WERI-Rb-1 (cell line): ENCODE results near the gene LRIT2.
"Not testable (repeated sequence)": the region's sequence is repeated elsewhere in the genome, so short reads cannot be mapped to it uniquely, and the experiment has no call there.

Experiments
- DNase-seq: peaks from one replicate; pipeline ENCODE4 v3.0.0-alpha.2; 2020
- H3K27ac ChIP-seq: fragments of 250-450 bp; sonication (Bioruptor Pico); 2 replicates; pipeline ENCODE4 v1.5.1; 2020; ENCODE audit warnings: mild to moderate bottlenecking, moderate library complexity
- H3K27me3 ChIP-seq: fragments of 250-450 bp; sonication (Bioruptor Pico); 2 replicates; pipeline ENCODE4 v1.5.1; 2021; ENCODE audit warnings: mild to moderate bottlenecking, low read depth, moderate library complexity; ENCODE audit not compliant: insufficient read depth, severe bottlenecking
- H3K36me3 ChIP-seq: fragments of 250-450 bp; sonication (Bioruptor Pico); 2 replicates; pipeline ENCODE4 v1.5.1; 2020; ENCODE audit warnings: mild to moderate bottlenecking, moderate library complexity
- H3K4me3 ChIP-seq: 2 replicates; pipeline ENCODE4 v1.5.1; 2011; ENCODE audit warnings: low read depth, mild to moderate bottlenecking, control low read depth, low read length
- H3K9me3 ChIP-seq: fragments of 250-450 bp; sonication (Bioruptor Pico); 2 replicates; pipeline ENCODE4 v1.5.1; 2021; ENCODE audit warnings: mild to moderate bottlenecking, moderate library complexity; ENCODE audit not compliant: severe bottlenecking
- TF ChIP-seq, protein P1 (sequence below): IDR thresholded peaks from 2 replicates; pipeline ENCODE4 v1.5.1; 2011; ENCODE audit warnings: low read depth, mild to moderate bottlenecking, control low read depth, inconsistent platforms, low read length

The LRIT2 gene

DNA sequence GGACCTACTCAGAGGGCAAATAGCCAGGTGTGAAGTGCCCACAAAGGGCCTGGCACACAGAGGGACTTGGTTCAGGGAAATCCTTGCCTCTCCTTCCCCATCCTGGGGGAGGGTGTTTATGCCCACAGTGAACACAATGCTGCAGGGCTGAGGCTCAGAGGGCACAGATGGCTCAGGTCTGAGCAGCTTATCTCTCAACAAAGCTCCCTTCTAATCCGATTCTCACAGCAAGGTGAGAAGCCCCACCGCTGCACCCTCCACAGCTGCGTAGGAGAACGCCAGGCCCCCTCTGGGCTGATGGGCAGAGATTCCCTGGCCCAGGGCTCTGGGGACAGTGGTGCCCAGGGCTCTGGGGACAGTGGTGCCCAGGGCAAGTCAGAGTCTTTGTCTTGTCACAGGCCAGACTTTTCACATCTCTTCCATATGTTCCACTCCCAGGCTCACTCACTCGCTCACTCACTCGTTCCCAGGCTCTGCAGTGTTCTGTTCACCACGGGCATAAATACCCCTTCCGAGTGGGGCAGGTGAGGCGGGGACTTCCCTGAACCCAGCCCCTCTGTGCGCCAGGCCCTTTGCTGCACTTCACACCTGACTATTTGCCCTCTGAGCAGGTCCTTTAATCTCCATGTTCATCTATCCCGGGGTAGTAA is 39.7 kb downstream of the LRIT2 start:
- Histone ChIP-seq H3K27ac (peak overlapping the region; percentile 88), H3K4me3 (0 out of 2 replicates have a peak overlapping the region, but pooled peaks have one; percentile 15), H3K9me3 (peaks cover 7% of the 10 kb centered on the region), H3K36me3 (no peaks in the 10 kb centered on the region), H3K27me3 (no peaks in the 10 kb centered on the region)
- TF ChIP-seq, protein P1, sequence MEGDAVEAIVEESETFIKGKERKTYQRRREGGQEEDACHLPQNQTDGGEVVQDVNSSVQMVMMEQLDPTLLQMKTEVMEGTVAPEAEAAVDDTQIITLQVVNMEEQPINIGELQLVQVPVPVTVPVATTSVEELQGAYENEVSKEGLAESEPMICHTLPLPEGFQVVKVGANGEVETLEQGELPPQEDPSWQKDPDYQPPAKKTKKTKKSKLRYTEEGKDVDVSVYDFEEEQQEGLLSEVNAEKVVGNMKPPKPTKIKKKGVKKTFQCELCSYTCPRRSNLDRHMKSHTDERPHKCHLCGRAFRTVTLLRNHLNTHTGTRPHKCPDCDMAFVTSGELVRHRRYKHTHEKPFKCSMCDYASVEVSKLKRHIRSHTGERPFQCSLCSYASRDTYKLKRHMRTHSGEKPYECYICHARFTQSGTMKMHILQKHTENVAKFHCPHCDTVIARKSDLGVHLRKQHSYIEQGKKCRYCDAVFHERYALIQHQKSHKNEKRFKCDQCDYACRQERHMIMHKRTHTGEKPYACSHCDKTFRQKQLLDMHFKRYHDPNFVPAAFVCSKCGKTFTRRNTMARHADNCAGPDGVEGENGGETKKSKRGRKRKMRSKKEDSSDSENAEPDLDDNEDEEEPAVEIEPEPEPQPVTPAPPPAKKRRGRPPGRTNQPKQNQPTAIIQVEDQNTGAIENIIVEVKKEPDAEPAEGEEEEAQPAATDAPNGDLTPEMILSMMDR: no peak
- peak; percentile 94 for DNase-seq

DNA sequence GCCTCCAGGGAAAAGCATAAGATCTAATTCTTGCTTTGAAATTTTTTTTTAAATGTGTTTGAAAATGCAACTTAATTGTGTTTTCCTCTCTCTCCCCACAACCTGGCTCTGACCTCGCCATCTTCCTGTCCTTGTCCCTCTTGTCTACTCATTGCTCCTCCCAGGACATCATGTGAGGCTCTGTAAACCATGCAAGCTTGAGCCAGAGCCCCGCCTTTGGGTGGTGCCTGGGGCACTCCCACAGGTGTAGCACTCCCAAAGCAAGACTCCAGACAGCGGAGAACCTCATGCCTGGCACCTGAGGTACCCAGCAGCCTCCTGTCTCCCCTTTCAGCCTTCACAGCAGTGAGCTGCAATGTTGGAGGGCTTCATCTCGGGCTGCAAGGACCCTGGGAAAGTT is 40.8 kb downstream of the LRIT2 start:
- no peaks in the 10 kb centered on the region for H3K36me3 ChIP-seq
- peak overlapping the region; percentile 88 for H3K27ac ChIP-seq
- peaks cover 12% of the 10 kb centered on the region for H3K9me3 ChIP-seq
- no peak overlapping the region for H3K4me3 ChIP-seq
- TF ChIP-seq, protein P1: no peak
- H3K27me3 ChIP-seq: no peaks in the 10 kb centered on the region
- DNase-seq: peak; percentile 40

DNA sequence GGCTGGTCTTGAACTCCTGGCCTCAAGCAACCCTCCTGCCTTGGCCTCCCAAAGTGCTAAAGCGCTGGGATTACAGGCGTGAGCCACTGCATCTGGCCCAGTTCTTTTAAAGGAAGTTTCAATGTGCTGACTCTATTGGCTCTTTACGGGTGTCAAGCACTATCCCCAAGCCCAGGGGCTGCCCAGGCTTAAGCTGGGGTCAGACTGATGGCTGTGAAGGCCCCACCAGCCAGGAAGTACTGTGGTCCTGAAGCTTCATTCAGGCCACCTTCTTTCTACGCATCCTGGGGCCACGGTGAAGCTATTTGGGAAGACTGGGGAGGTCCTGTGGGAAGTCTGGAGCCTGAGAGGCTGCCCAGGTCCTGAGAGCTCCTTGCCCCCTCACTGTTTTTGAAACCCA is 43.7 kb downstream of the LRIT2 start:
- DNase-seq: no peak
- no peaks in the 10 kb centered on the region for H3K36me3 ChIP-seq
- H3K27me3 ChIP-seq: no peaks in the 10 kb centered on the region
- no peak overlapping the region for H3K4me3 ChIP-seq
- H3K9me3 ChIP-seq: peaks cover 12% of the 10 kb centered on the region
- no peak overlapping the region for H3K27ac ChIP-seq
- TF ChIP-seq, protein P1: no peak

DNA sequence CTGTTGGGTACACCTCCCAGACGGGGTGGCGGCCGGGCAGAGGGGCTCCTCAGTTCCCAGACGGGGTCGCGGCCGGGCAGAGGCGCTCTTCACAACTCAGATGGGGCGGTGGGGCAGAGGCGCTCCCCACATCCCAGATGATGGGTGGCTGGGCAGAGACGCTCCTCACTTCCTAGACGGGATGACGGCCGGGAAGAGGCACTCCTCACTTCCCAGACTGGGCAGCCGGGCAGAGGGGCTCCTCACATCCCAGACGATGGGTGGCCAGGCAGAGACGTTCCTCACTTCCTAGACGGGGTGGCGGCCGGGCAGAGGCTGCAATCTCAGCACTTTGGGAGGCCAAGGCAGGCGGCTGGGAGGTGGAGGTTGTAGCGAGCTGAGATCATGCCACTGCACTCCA is 45.0 kb downstream of the LRIT2 start:
- H3K27ac ChIP-seq, H3K4me3 ChIP-seq, H3K27me3 ChIP-seq, DNase-seq, H3K36me3 ChIP-seq: not testable (repeated sequence)
- peaks cover 12% of the 10 kb centered on the region for H3K9me3 ChIP-seq

DNA sequence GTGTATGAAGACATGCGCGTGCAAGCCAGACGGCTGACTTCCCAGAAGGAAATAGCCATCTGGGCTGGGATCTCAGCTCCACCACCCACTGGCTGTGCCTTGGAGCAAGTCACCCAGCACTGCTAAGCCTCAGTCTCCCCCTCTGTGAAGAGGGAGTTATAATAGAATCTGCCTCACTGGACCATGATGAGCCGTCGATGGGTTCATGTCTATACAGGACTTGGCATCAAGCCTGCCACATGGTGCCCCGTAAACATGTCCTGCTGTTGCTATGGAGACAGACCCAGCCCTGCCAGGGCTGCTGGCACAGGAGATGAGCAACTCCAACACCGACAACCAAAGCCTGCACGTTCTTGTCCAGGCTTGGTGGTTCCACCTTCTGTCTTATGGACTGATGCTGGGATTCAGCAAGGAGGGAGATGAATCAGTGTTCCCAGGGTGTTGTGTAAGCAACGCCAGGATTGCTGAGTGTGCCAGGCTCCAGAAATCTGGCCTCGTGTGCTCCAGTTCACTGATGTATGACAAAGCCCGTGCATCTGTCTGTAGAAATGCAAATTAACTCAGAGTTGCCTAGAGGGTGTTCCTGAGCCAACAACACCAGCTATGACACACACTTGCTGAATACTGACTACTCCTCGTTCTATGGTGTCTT is 46.2 kb downstream of the LRIT2 start:
- DNase-seq: no peak
- TF ChIP-seq, protein P1: no peak
- no peak overlapping the region for H3K4me3 ChIP-seq
- H3K36me3 ChIP-seq: no peaks in the 10 kb centered on the region
- peaks cover 12% of the 10 kb centered on the region for H3K9me3 ChIP-seq
- no peaks in the 10 kb centered on the region for H3K27me3 ChIP-seq
- peak overlapping the region; percentile 43 for H3K27ac ChIP-seq

DNA sequence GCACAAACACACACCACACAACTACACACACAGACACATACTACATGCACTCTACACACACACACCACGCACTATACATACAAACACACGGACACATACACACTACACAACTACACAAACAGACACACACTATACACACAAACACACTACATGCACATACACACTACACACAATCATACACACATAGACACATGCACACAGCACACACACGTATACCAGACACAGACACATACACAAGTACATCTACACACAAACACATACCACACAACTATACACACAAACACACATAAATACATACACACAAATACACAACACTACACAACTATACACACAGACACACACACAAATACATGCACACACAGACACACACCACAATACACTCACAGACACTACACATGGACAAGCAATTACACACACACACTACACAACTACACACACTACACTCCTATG is 47.2 kb downstream of the LRIT2 start:
- no peak overlapping the region; the same call in 1 of the 2 replicates for H3K27ac ChIP-seq
- no peak for DNase-seq
- peaks cover 12% of the 10 kb centered on the region for H3K9me3 ChIP-seq
- H3K36me3 ChIP-seq: no peaks in the 10 kb centered on the region
- TF ChIP-seq, protein P1: no peak
- no peaks in the 10 kb centered on the region for H3K27me3 ChIP-seq
- H3K4me3 ChIP-seq: no peak overlapping the region
